OCI-LY3 (cell line): ENCODE data around the gene KLK7.

Experiments
- EZH2phosphoT487 ChIP-seq: fragments of 200-600 bp; shearing (Covaris generic); IDR thresholded peaks from 2 replicates; pipeline ENCODE4 v1.6.1; 2018; ENCODE audit warnings: antibody characterized with exemption, mixed run types, low read depth
- TF ChIP-seq, protein P1 (sequence below): fragments of 200-600, 300-600 bp; sonication (generic); IDR thresholded peaks from 2 replicates; pipeline ENCODE4 v1.5.1; 2014; ENCODE audit warnings: antibody characterized with exemption, low read length, low read depth

- TF ChIP-seq, protein P1, sequence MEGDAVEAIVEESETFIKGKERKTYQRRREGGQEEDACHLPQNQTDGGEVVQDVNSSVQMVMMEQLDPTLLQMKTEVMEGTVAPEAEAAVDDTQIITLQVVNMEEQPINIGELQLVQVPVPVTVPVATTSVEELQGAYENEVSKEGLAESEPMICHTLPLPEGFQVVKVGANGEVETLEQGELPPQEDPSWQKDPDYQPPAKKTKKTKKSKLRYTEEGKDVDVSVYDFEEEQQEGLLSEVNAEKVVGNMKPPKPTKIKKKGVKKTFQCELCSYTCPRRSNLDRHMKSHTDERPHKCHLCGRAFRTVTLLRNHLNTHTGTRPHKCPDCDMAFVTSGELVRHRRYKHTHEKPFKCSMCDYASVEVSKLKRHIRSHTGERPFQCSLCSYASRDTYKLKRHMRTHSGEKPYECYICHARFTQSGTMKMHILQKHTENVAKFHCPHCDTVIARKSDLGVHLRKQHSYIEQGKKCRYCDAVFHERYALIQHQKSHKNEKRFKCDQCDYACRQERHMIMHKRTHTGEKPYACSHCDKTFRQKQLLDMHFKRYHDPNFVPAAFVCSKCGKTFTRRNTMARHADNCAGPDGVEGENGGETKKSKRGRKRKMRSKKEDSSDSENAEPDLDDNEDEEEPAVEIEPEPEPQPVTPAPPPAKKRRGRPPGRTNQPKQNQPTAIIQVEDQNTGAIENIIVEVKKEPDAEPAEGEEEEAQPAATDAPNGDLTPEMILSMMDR, result no peak
- no peak for TF ChIP-seq EZH2phosphoT487
Measured at GRCh38 chr19:51024924-51025323, 41.2 kb upstream of the KLK7 start.
